Central memory CD8-positive, alpha-beta T cell (primary cell): Measurements from ENCODE around the gene CASP5.
A peak's percentile ranks its signal among the peaks of the same experiment; 100 is the strongest.

Source experiments
- ATAC-seq: fragments of 150-1000 bp; cut with Tn5 transposase; replicated peaks from 2 replicates; pipeline ENCODE4 v1.10.0; 2022; ENCODE audit warnings: mild to moderate bottlenecking, moderate FRiP score, moderate number of reproducible peaks; ENCODE audit not compliant: poor library complexity, severe bottlenecking; ENCODE audit errors: extremely low read depth
- DNase-seq, 2 donors: peaks; one replicate each; pipeline ENCODE4 v3.0.0; 2021; ENCODE audit warnings: low spot score in 2 of 2
- H3K27ac Mint-ChIP-seq: one replicate; pipeline ENCODE4 v1.8.0; 2022; ENCODE audit warnings: low read depth, mild to moderate bottlenecking, moderate library complexity, mixed read lengths
- H3K27me3 Mint-ChIP-seq: one replicate; pipeline ENCODE4 v1.8.0; 2022; ENCODE audit warnings: mixed read lengths
- H3K36me3 Mint-ChIP-seq: one replicate; pipeline ENCODE4 v1.8.0; 2022; ENCODE audit warnings: mild to moderate bottlenecking, moderate library complexity, mixed read lengths; ENCODE audit not compliant: insufficient read depth
- H3K4me1 Mint-ChIP-seq: one replicate; pipeline ENCODE4 v1.8.0; 2022; ENCODE audit warnings: mixed read lengths
- H3K4me3 Mint-ChIP-seq: one replicate; pipeline ENCODE4 v1.8.0; 2022; ENCODE audit warnings: mild to moderate bottlenecking, moderate library complexity, mixed read lengths
- H3K9me3 Mint-ChIP-seq: one replicate; pipeline ENCODE4 v1.8.0; 2022; ENCODE audit warnings: mixed read lengths

Gene CASP5

DNA sequence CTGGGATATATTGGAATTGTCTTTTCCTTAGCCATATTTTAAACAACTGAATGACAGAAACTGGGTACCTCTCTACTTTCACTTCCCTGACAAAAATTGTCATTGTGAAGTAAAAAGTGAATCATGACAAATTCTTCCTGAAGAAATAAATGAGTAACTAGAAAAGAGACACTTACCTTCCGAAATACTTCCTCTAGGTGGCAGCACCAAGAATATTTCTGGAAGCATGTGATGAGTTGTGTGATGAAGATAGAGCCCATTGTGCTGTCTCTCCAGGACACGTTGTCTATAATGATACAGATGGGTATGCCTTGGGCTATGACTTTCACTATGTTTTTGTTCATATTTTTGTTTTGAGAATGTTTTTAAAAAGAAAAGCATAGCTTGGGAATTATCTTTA, 76.1 kb downstream of the CASP5 start:
- peak overlapping the region; percentile 47 for H3K27ac Mint-ChIP-seq

More for the DNA sequence above, 76.1 kb downstream of the CASP5 start:
- H3K9me3 Mint-ChIP-seq = no peaks in the 10 kb centered on the region
- H3K4me3 Mint-ChIP-seq = no peak overlapping the region
- DNase-seq (no peak), ATAC-seq (peak; percentile 80)
- peaks cover 16% of the 10 kb centered on the region for H3K4me1 Mint-ChIP-seq
- H3K27me3 Mint-ChIP-seq = no peaks in the 10 kb centered on the region
- H3K36me3 Mint-ChIP-seq = peaks cover 56% of the 10 kb centered on the region
